ENCODE results near the gene NXPE3.
A peak's percentile ranks its signal among the peaks of the same experiment; 100 is the strongest.

The NXPE3 gene

GRCh38 chr3:101840066-101840465, 61.1 kb downstream of the NXPE3 start:
- Histone ChIP-seq H3F3A (ENCODE audit: insufficient read depth) (peaks cover 19% of the 10 kb centered on the region), H3K9me2 (replicated peaks; ENCODE audit: insufficient read depth, low read length) (no peaks in the 10 kb centered on the region), H3K4me3 (ENCODE audit: insufficient read depth, low read length, poor library complexity, severe bottlenecking) (no peak overlapping the region), H3K9me3 (ENCODE audit: insufficient read depth, low read length) (no peaks in the 10 kb centered on the region), H3K9ac (ENCODE audit: low read length) (no peak overlapping the region), H3K36me3 (ENCODE audit: low read length) (peaks cover 30% of the 10 kb centered on the region), H3K79me2 (ENCODE audit: insufficient read depth, low read length) (peaks cover 97% of the 10 kb centered on the region), H3K27me3 (ENCODE audit: low read length) (no peaks in the 10 kb centered on the region), H3K27ac (ENCODE audit: low read depth, low read length) (peak overlapping the region; percentile 19; the same call in 1 of the 2 replicates), H3K4me2 (ENCODE audit: low read depth, low read length, poor library complexity, severe bottlenecking) (peak overlapping the region; percentile 14), H4K20me1 (ENCODE audit: low read depth, low read length) (no peaks in the 10 kb centered on the region), H2AFZ (ENCODE audit: low read depth, low read length, severe bottlenecking) (no peak overlapping the region)
- TF ChIP-seq EZH2phosphoT487 (conservative IDR thresholded peaks at IDR 0.05; ENCODE audit: low read length), result no peak
- TF ChIP-seq CTCF (IDR thresholded peaks at IDR 0.05; ENCODE audit: insufficient read depth, low read length, poor library complexity, severe bottlenecking), result no peak

GRCh38 chr3:101842245-101842934, 63.4 kb downstream of the NXPE3 start:
- Histone ChIP-seq H3F3A (ENCODE audit: insufficient read depth) (peaks cover 32% of the 10 kb centered on the region), H3K9me3 (ENCODE audit: insufficient read depth, low read length) (no peaks in the 10 kb centered on the region), H3K4me3 (ENCODE audit: insufficient read depth, low read length, poor library complexity, severe bottlenecking) (no peak overlapping the region), H3K9ac (ENCODE audit: low read length) (no peak overlapping the region), H4K20me1 (ENCODE audit: low read depth, low read length) (no peaks in the 10 kb centered on the region), H3K27me3 (ENCODE audit: low read length) (no peaks in the 10 kb centered on the region), H3K36me3 (ENCODE audit: low read length) (peaks cover 24% of the 10 kb centered on the region), H3K27ac (ENCODE audit: low read depth, low read length) (peak overlapping the region; percentile 25; the same call in 1 of the 2 replicates), H2AFZ (ENCODE audit: low read depth, low read length, severe bottlenecking) (no peak overlapping the region), H3K9me2 (replicated peaks; ENCODE audit: insufficient read depth, low read length) (no peaks in the 10 kb centered on the region), H3K79me2 (ENCODE audit: insufficient read depth, low read length) (peaks cover 96% of the 10 kb centered on the region), H3K4me2 (ENCODE audit: low read depth, low read length, poor library complexity, severe bottlenecking) (peak overlapping the region; percentile 15)
- TF ChIP-seq EZH2phosphoT487 (conservative IDR thresholded peaks at IDR 0.05; ENCODE audit: low read length), result no peak

GRCh38 chr3:101842935-101843330, 63.9 kb downstream of the NXPE3 start:
- H3K4me3 ChIP-seq (ENCODE audit: insufficient read depth, low read length, poor library complexity, severe bottlenecking), result no peak overlapping the region
- H3K9ac ChIP-seq (ENCODE audit: low read length), result no peak overlapping the region
- no peaks in the 10 kb centered on the region for H4K20me1 ChIP-seq (ENCODE audit: low read depth, low read length)
- peaks cover 96% of the 10 kb centered on the region for H3K79me2 ChIP-seq (ENCODE audit: insufficient read depth, low read length)
- peaks cover 23% of the 10 kb centered on the region for H3K36me3 ChIP-seq (ENCODE audit: low read length)
- no peaks in the 10 kb centered on the region for H3K27me3 ChIP-seq (ENCODE audit: low read length)
- H2AFZ ChIP-seq (ENCODE audit: low read depth, low read length, severe bottlenecking), result no peak overlapping the region
- peak overlapping the region; percentile 15 for H3K4me2 ChIP-seq (ENCODE audit: low read depth, low read length, poor library complexity, severe bottlenecking)
- no peaks in the 10 kb centered on the region for H3K9me2 ChIP-seq (replicated peaks; ENCODE audit: insufficient read depth, low read length)
- peaks cover 37% of the 10 kb centered on the region for H3F3A ChIP-seq (ENCODE audit: insufficient read depth)
- peak overlapping the region; percentile 30; the same call in 1 of the 2 replicates for H3K27ac ChIP-seq (ENCODE audit: low read depth, low read length)
- H3K9me3 ChIP-seq (ENCODE audit: insufficient read depth, low read length), result no peaks in the 10 kb centered on the region
- TF ChIP-seq EZH2phosphoT487 (conservative IDR thresholded peaks at IDR 0.05; ENCODE audit: low read length) (no peak), CTCF (IDR thresholded peaks at IDR 0.05; ENCODE audit: insufficient read depth, low read length, poor library complexity, severe bottlenecking) (no peak)

GRCh38 chr3:101845425-101845824, 66.4 kb downstream of the NXPE3 start:
- Histone ChIP-seq H3K4me3 (ENCODE audit: insufficient read depth, low read length, poor library complexity, severe bottlenecking) (no peak overlapping the region), H3K36me3 (ENCODE audit: low read length) (peaks cover 19% of the 10 kb centered on the region), H4K20me1 (ENCODE audit: low read depth, low read length) (no peaks in the 10 kb centered on the region; the same call in 1 of the 2 replicates), H3F3A (ENCODE audit: insufficient read depth) (peaks cover 42% of the 10 kb centered on the region), H3K9me3 (ENCODE audit: insufficient read depth, low read length) (no peaks in the 10 kb centered on the region), H3K9me2 (replicated peaks; ENCODE audit: insufficient read depth, low read length) (no peaks in the 10 kb centered on the region), H3K27ac (ENCODE audit: low read depth, low read length) (no peak overlapping the region), H3K27me3 (ENCODE audit: low read length) (no peaks in the 10 kb centered on the region), H2AFZ (ENCODE audit: low read depth, low read length, severe bottlenecking) (no peak overlapping the region), H3K4me2 (ENCODE audit: low read depth, low read length, poor library complexity, severe bottlenecking) (no peak overlapping the region), H3K9ac (ENCODE audit: low read length) (no peak overlapping the region), H3K79me2 (ENCODE audit: insufficient read depth, low read length) (peaks cover 92% of the 10 kb centered on the region)
- TF ChIP-seq EZH2phosphoT487 (conservative IDR thresholded peaks at IDR 0.05; ENCODE audit: low read length) (no peak), CTCF (IDR thresholded peaks at IDR 0.05; ENCODE audit: insufficient read depth, low read length, poor library complexity, severe bottlenecking) (no peak)
